ENCODE data around the gene SNAPC2.

The SNAPC2 gene

GRCh38 chr19:7924241-7924640 is 4.1 kb downstream of the SNAPC2 start:
- no peak for TF ChIP-seq CTCF (IDR thresholded peaks at IDR 0.05)

GRCh38 chr19:7924651-7925170 is 4.6 kb downstream of the SNAPC2 start:
- TF ChIP-seq CTCF (IDR thresholded peaks at IDR 0.05) = no peak

- peak; percentile 96 for TF ChIP-seq CTCF (IDR thresholded peaks at IDR 0.05)
These were observed 5.2 kb downstream of the SNAPC2 start for GRCh38 chr19:7925171-7925851.

- TF ChIP-seq CTCF (IDR thresholded peaks at IDR 0.05) = no peak
These were observed 6.0 kb downstream of the SNAPC2 start, which contains the start of gene CTXN1 for GRCh38 chr19:7926021-7926726. TSS of gene CTXN1 (minus strand) at chr19:7926135. CDS start at chr19:7925538, 597 bp downstream.

- TF ChIP-seq CTCF (IDR thresholded peaks at IDR 0.05) = no peak
These were observed 6.8 kb downstream of the SNAPC2 start for GRCh38 chr19:7926727-7927604.

GRCh38 chr19:7927605-7928333 is 7.6 kb downstream of the SNAPC2 start:
- TF ChIP-seq CTCF (IDR thresholded peaks at IDR 0.05) = no peak

GRCh38 chr19:7928334-7928706 is 8.2 kb downstream of the SNAPC2 start:
- no peak for TF ChIP-seq CTCF (IDR thresholded peaks at IDR 0.05)

Data from LNCAP (cell line).